IMR-90 (cell line): ENCODE measurements around the gene AIDA. TPM values are rescaled to one million over a fixed set of nuclear protein-coding genes. Genes with fewer than 3 reads are reported as not detected.

Experiments used
- ATAC-seq: fragments of 200-7000 bp; cut with Tn5 transposase; 2 replicates; pipeline ENCODE4 v1.9.1; 2020; ENCODE audit warnings: low read depth, mild to moderate bottlenecking, moderate library complexity
- BruUV-seq: library from RNA; stranded (reverse); fragments of 400-500 nt; replicated peaks from 2 replicates; lab custom pipeline; 2021; lab: Mats Ljungman, UMichigan
- CTCF ChIA-PET: fragments of 300-600 bp; formaldehyde crosslinking; extraction: SDS; loops from one replicate; lab custom pipeline; 2021; ENCODE audit warnings: antibody characterized with exemption; lab: Yijun Ruan, JAX
- POLR2A ChIA-PET: fragments of 300-600 bp; sonication (Branson Sonifier 250); formaldehyde crosslinking; loops from one replicate; lab custom pipeline; 2022; ENCODE audit warnings: antibody characterized with exemption; ENCODE audit not compliant: unreplicated experiment; lab: Charles Lee
- DNase-seq: peaks from one replicate; pipeline ENCODE4 v3.0.0; 2013
- H2AFZ ChIP-seq: replicated peaks from 2 replicates; pipeline ENCODE3; 2013; ENCODE audit warnings: low read length, mild to moderate bottlenecking; ENCODE audit not compliant: poor library complexity
- H2AK5ac ChIP-seq: 2 replicates; pipeline ENCODE4 v1.6.1; 2013; ENCODE audit warnings: low read depth, low read length, inconsistent platforms
- H2AK9ac ChIP-seq: replicated peaks from 2 replicates; pipeline ENCODE3; 2013; ENCODE audit warnings: mild to moderate bottlenecking, low read depth, low read length, moderate library complexity; ENCODE audit not compliant: poor library complexity
- H2BK120ac ChIP-seq: 2 replicates; pipeline ENCODE4 v1.6.1; 2013; ENCODE audit warnings: low read depth, low read length, inconsistent platforms
- H2BK15ac ChIP-seq: 3 replicates; pipeline ENCODE4 v1.6.1; 2013; ENCODE audit warnings: low read depth, low read length, inconsistent platforms
- H2BK20ac ChIP-seq: 2 replicates; pipeline ENCODE4 v1.6.1; 2013; ENCODE audit warnings: low read depth, mild to moderate bottlenecking, inconsistent platforms, low read length, moderate library complexity
- H2BK5ac ChIP-seq: 2 replicates; pipeline ENCODE4 v1.6.1; 2013; ENCODE audit warnings: mild to moderate bottlenecking, low read depth, low read length, inconsistent platforms; ENCODE audit not compliant: poor library complexity, severe bottlenecking
- H3K14ac ChIP-seq: replicated peaks from 2 replicates; pipeline ENCODE4 v1.6.1; 2013; ENCODE audit warnings: low read depth, low read length, inconsistent platforms
- H3K18ac ChIP-seq: 2 replicates; pipeline ENCODE4 v1.6.1; 2013; ENCODE audit warnings: low read depth, low read length, control low read depth
- H3K23ac ChIP-seq: 2 replicates; pipeline ENCODE4 v1.6.1; 2013; ENCODE audit warnings: low read depth, low read length, inconsistent platforms
- H3K27ac ChIP-seq: 2 replicates; pipeline ENCODE4 v1.5.1; 2013; ENCODE audit warnings: mild to moderate bottlenecking, control low read depth, low read length; ENCODE audit not compliant: insufficient read depth
- H3K27me3 ChIP-seq: 2 replicates; pipeline ENCODE4 v1.6.1; 2013; ENCODE audit warnings: low read length; ENCODE audit not compliant: control insufficient read depth, insufficient read depth
- H3K36me3 ChIP-seq: 2 replicates; pipeline ENCODE4 v1.6.1; 2013; ENCODE audit warnings: low read length, mixed read lengths; ENCODE audit not compliant: control insufficient read depth, insufficient read depth
- H3K4ac ChIP-seq: 2 replicates; pipeline ENCODE4 v1.6.1; 2013; ENCODE audit warnings: low read depth, low read length, inconsistent platforms
- H3K4me1 ChIP-seq: 2 replicates; pipeline ENCODE4 v1.6.1; 2013; ENCODE audit warnings: low read length, mixed read lengths; ENCODE audit not compliant: control insufficient read depth, insufficient read depth
- H3K4me2 ChIP-seq: 2 replicates; pipeline ENCODE4 v1.6.1; 2013; ENCODE audit warnings: low read depth, mild to moderate bottlenecking, control low read depth, low read length, moderate library complexity
- H3K4me3 ChIP-seq: 2 replicates; pipeline ENCODE4 v1.5.1; 2013; ENCODE audit warnings: low read depth, mild to moderate bottlenecking, control low read depth, low read length, moderate library complexity; ENCODE audit not compliant: insufficient read depth
- H3K56ac ChIP-seq: 2 replicates; pipeline ENCODE4 v1.6.1; 2013; ENCODE audit warnings: low read length, inconsistent platforms; ENCODE audit not compliant: insufficient read depth; ENCODE audit errors: extremely low read depth
- H3K79me1 ChIP-seq, 2 experiments: 2 replicates each; pipeline ENCODE4 v1.6.1; 2013; ENCODE audit warnings: low read length in 2 of 2, inconsistent platforms in 1 of 2, low read depth in 1 of 2
- H3K9ac ChIP-seq: 2 replicates; pipeline ENCODE4 v1.6.1; 2013; ENCODE audit warnings: low read depth, low read length, control low read depth
- H3K9me1 ChIP-seq: 2 replicates; pipeline ENCODE4 v1.6.1; 2013; ENCODE audit warnings: low read length, inconsistent platforms; ENCODE audit not compliant: insufficient read depth
- H3K9me3 ChIP-seq: 2 replicates; pipeline ENCODE4 v1.6.1; 2013; ENCODE audit warnings: low read length; ENCODE audit not compliant: control insufficient read depth, insufficient read depth
- H4K20me1 ChIP-seq: 2 replicates; pipeline ENCODE4 v1.6.1; 2013; ENCODE audit warnings: low read length, inconsistent platforms; ENCODE audit not compliant: insufficient read depth
- H4K5ac ChIP-seq: 2 replicates; pipeline ENCODE4 v1.6.1; 2013; ENCODE audit warnings: mild to moderate bottlenecking, low read depth, low read length, control low read depth
- H4K8ac ChIP-seq, 2 experiments: 2 replicates each; pipeline ENCODE4 v1.6.1; 2013; ENCODE audit warnings: low read depth in 2 of 2, low read length in 2 of 2, control low read depth in 1 of 2, inconsistent platforms in 1 of 2
- H4K91ac ChIP-seq: 2 replicates; pipeline ENCODE4 v1.6.1; 2013; ENCODE audit warnings: low read depth, low read length, inconsistent platforms; ENCODE audit not compliant: insufficient read depth
- FOS ChIP-seq: fragments of 150-350 bp; IDR thresholded peaks from 2 replicates; pipeline ENCODE4 v1.6.1; 2016; ENCODE audit warnings: low read depth, low read length
- WGBS, 2 experiments: methylation state at CpG; one replicate each; pipeline versions ENCODE4 v1.1.5 to v1.1.7; 2013; ENCODE audit warnings: missing lambda C conversion rate in 2 of 2; ENCODE audit not compliant: insufficient read length in 1 of 2; ENCODE audit errors: extremely low coverage in 2 of 2; 5-methylcytosine and 5-hydroxymethylcytosine counted together
- dilution Hi-C: fragments of 300-500 bp; cut with HindIII; formaldehyde crosslinking; loops from one replicate; pipeline ENCODE4 v1.14.3; 2018; ENCODE audit warnings: low sequenced_read_pairs; ENCODE audit not compliant: unreplicated experiment
- in situ Hi-C: fragments of 300-500 bp; cut with MboI; formaldehyde crosslinking; loops from 3 replicates; pipeline ENCODE4 v1.14.3; 2019; ENCODE audit warnings: low sequenced_read_pairs, inconsistent platforms, mixed read lengths
- intact Hi-C: fragments of 100-400 bp; cut with micrococcal nuclease; formaldehyde crosslinking; loops from 2 replicates; pipeline ENCODE4 v1.10.0; 2022
- polyA plus RNA-seq, 3 experiments: library from polyadenylated mRNA; depleted of rRNA; stranded (reverse); fragments of >200 nt; gene quantifications; 2 replicates each; pipeline ENCODE4 v1.2.3, GENCODE V29; 2012; ENCODE audit warnings: low replicate concordance in 1 of 3
- total RNA-seq: library from RNA; depleted of rRNA; stranded (reverse); fragments of >200 nt; gene quantifications from 2 replicates; pipeline ENCODE4 v1.2.3, GENCODE V29; 2012

The AIDA gene
- total and polyA plus RNA-seq, 2 of the 4 experiments (the other 2 are of a cell fraction): 47.9 to 48.6 TPM

GRCh38 chr1:222702210-222702609 is 10.1 kb downstream of the AIDA start:
- Histone ChIP-seq H3K4me3 (no peak overlapping the region), H3K9me1 (no peaks in the 10 kb centered on the region), H2BK5ac (no peak overlapping the region), H3K18ac (no peak overlapping the region), H3K9ac (no peak overlapping the region), H4K91ac (no peak overlapping the region), H3K27me3 (no peaks in the 10 kb centered on the region), H2BK120ac (no peak overlapping the region), H3K4me1 (no peaks in the 10 kb centered on the region), H3K36me3 (peaks cover 14% of the 10 kb centered on the region; the same call in 1 of the 2 replicates), H2AFZ (no peak overlapping the region), H3K4ac (no peak overlapping the region), H3K79me1 (peaks cover 15 to 31% of the 10 kb centered on the region in 2 experiments; a peak in 3 of 4 replicates), H3K4me2 (no peak overlapping the region), H2BK20ac (no peak overlapping the region), H3K56ac (no peak overlapping the region), H2AK5ac (no peak overlapping the region), H4K5ac (no peak overlapping the region), H3K9me3 (no peaks in the 10 kb centered on the region), H4K20me1 (no peaks in the 10 kb centered on the region; the same call in 1 of the 2 replicates), H2BK15ac (no peak overlapping the region), H4K8ac (no peak overlapping the region), H2AK9ac (no peak overlapping the region), H3K14ac (no peak overlapping the region), H3K27ac (no peak overlapping the region), H3K23ac (no peak overlapping the region)
- dilution Hi-C loops (no loop called here), intact Hi-C loops (no loop called here), in situ Hi-C loops (no loop called here)
- POLR2A ChIA-PET: no interaction called here
- DNase-seq: no peak
- no peak for TF ChIP-seq FOS
- no TSS peak for BruUV-seq
- CTCF ChIA-PET: no interaction called here
- ATAC-seq: no peak
- no CpG with 5 or more reads among the region's 4 CpGs for WGBS, 2 experiments
